ENCODE results near the gene MAP7D1.

- TF ChIP-seq HMGXB4 (CRISPR knock-in tag; IDR thresholded peaks at IDR 0.05; ENCODE audit: borderline replicate concordance in 1 of 2, low read depth in 1 of 2) (no peak), E2F2 (CRISPR knock-in tag; IDR thresholded peaks at IDR 0.05; ENCODE audit: borderline replicate concordance) (no peak), ZNF24 (IDR thresholded peaks at IDR 0.05) (no peak), JUNB (CRISPR knock-in tag; IDR thresholded peaks at IDR 0.05; ENCODE audit: borderline replicate concordance) (no peak), POLR2AphosphoS5 (IDR thresholded peaks at IDR 0.05; ENCODE audit: low read depth, low read length) (no peak), POLR2AphosphoS2 (IDR thresholded peaks at IDR 0.05; ENCODE audit: low read depth, low read length) (no peak), U2AF2 (IDR thresholded peaks at IDR 0.05; ENCODE audit: low read depth, low read length) (no peak)
Measured at GRCh38 chr1:36109041-36109679, 46.8 kb upstream of the MAP7D1 start.
